ENCODE data around the gene IL1F10.

IL1F10 gene

DNA sequence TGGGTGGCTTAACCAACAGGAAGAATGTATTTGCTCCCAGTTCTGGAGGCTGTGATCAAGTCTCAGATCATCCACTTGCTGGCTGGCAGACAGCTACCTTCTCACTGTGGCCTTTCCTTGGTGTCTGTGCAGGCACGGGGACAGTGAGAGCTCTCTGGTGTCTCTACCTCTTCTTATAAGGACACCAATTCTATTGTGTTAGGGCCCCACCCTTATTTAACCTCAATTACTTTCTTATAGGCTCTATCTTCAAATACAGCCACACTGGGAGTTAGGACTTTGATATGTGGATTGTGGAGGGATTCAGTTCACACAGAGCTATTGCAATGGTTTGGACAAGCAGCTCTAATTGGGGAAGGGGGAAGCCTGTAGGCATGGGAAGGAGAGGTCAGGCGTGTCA lies 34.4 kb downstream of the IL1F10 start:
- no peaks in the 10 kb centered on the region for H3K27me3 ChIP-seq (ENCODE audit: insufficient read depth, low read depth, severe bottlenecking)
- no peak for TF ChIP-seq CTCF (IDR thresholded peaks at IDR 0.05; ENCODE audit: low read depth, low read length)
- H3K36me3 ChIP-seq, result no peaks in the 10 kb centered on the region
- H3K4me3 ChIP-seq (ENCODE audit: low read depth, low read length), result no peak overlapping the region
- DNase-seq, result no peak
- H3K27ac ChIP-seq, result no peak overlapping the region
- H3K9me3 ChIP-seq (ENCODE audit: severe bottlenecking), result peaks cover 13% of the 10 kb centered on the region

DNA sequence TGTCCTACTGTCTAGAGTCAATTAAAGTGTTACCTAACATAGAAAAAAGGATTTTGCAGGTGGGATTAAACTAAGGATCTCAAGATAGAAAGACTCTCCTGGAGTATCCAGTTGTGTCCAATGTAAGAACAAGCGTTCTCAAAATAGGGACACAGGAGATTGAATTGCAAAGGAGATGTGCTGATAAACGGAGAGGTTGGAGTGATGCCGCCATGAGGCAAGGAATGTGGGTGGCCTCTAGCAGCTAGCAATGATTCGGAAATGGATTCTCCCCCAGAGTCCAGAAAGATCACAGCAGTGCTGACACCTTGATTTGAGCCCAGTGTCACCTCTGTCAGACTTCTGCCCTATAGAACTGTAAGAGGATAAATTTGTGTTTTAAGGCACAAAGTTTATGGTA lies 35.5 kb downstream of the IL1F10 start:
- Histone ChIP-seq H3K36me3 (no peaks in the 10 kb centered on the region), H3K4me3 (ENCODE audit: low read depth, low read length) (no peak overlapping the region), H3K9me3 (ENCODE audit: severe bottlenecking) (peaks cover 6% of the 10 kb centered on the region), H3K27me3 (ENCODE audit: insufficient read depth, low read depth, severe bottlenecking) (no peaks in the 10 kb centered on the region), H3K27ac (no peak overlapping the region)
- no peak for TF ChIP-seq CTCF (IDR thresholded peaks at IDR 0.05; ENCODE audit: low read depth, low read length)
- no peak for DNase-seq

DNA sequence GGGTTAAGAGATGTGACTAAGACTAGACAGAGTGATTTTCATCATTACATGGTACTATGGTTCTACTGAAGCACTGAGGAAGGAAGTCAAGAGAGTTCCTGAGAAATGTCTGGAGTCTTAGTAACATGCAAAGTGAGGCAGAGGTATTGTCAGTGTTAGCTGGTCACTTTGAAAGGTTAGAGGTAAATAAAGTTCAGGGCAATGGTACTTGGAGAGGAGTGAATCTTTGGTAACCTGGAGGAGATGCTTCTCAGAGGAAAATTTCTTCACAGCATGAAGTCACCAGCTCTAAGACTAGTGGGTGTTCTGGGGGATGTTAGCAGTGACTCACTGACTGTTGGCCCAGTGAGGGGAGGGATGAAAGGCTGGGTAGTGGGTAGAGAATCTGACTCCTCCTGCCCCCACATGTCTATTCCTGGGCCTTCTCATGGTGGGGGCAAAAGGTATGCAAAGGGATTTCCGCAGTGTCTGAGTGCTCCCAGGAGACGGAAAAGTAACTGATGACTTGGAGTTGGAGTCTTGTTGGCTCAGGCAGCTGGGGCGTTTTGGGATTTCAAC lies 36.4 kb downstream of the IL1F10 start:
- no peaks in the 10 kb centered on the region for H3K27me3 ChIP-seq (ENCODE audit: insufficient read depth, low read depth, severe bottlenecking)
- DNase-seq, result no peak
- TF ChIP-seq CTCF (IDR thresholded peaks at IDR 0.05; ENCODE audit: low read depth, low read length), result no peak
- H3K36me3 ChIP-seq, result no peaks in the 10 kb centered on the region
- no peak overlapping the region for H3K27ac ChIP-seq
- peaks cover 6% of the 10 kb centered on the region for H3K9me3 ChIP-seq (ENCODE audit: severe bottlenecking)
- H3K4me3 ChIP-seq (ENCODE audit: low read depth, low read length), result no peak overlapping the region

GRCh38 chr2:113105047-113105785 lies 37.4 kb downstream of the IL1F10 start:
- TF ChIP-seq CTCF (IDR thresholded peaks at IDR 0.05; ENCODE audit: low read depth, low read length), result no peak
- Histone ChIP-seq H3K27ac (no peak overlapping the region), H3K9me3 (ENCODE audit: severe bottlenecking) (peaks cover 6% of the 10 kb centered on the region), H3K4me3 (ENCODE audit: low read depth, low read length) (no peak overlapping the region), H3K36me3 (no peaks in the 10 kb centered on the region), H3K27me3 (ENCODE audit: insufficient read depth, low read depth, severe bottlenecking) (no peaks in the 10 kb centered on the region)
- DNase-seq, result no peak

DNA sequence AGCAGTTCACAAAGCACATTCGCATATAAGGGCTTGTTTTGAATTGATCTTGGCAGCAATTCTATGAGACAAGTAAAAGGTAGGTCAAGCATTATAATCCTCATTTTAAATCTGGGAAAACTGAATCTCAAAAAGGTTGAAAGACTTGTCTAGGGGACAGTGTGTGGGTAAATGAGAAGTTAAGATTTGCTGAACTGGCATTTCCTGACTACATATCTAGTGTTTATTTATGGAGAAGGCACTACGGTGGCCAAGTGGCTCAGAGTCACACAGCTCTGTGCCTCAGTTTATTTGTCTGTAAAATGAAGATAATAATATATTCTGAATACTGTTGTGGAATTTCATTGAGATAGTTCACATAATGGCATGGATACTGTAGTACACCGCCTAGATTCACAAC lies 43.4 kb downstream of the IL1F10 start:
- no peak overlapping the region for H3K4me3 ChIP-seq (ENCODE audit: low read depth, low read length)
- H3K27me3 ChIP-seq (ENCODE audit: insufficient read depth, low read depth, severe bottlenecking), result no peaks in the 10 kb centered on the region
- H3K27ac ChIP-seq, result no peak overlapping the region
- no peaks in the 10 kb centered on the region for H3K36me3 ChIP-seq
- H3K9me3 ChIP-seq (ENCODE audit: severe bottlenecking), result no peaks in the 10 kb centered on the region
- TF ChIP-seq CTCF (IDR thresholded peaks at IDR 0.05; ENCODE audit: low read depth, low read length), result no peak
- DNase-seq, result no peak

Measured in WERI-Rb-1 (cell line).